ENCODE data around the gene STAU1.
"Not testable (repeated sequence)": the region's sequence is repeated elsewhere in the genome, so short reads cannot be mapped to it uniquely, and the experiment has no call there.

STAU1 gene

GRCh38 chr20:49119988-49120387 lies 68.1 kb downstream of the STAU1 start:
- no peak for DNase-seq (ENCODE audit: low read depth, low spot score)

- DNase-seq (ENCODE audit: low read depth, low spot score) = no peak
These were observed 69.8 kb downstream of the STAU1 start for GRCh38 chr20:49118307-49118706.

GRCh38 chr20:49115564-49115963 lies 72.6 kb downstream of the STAU1 start:
- DNase-seq (ENCODE audit: low read depth, low spot score) = no peak

GRCh38 chr20:49112596-49113274 lies 75.4 kb downstream of the STAU1 start:
- DNase-seq (ENCODE audit: low read depth, low spot score) = no peak

GRCh38 chr20:49110767-49111694 lies 77.1 kb downstream of the STAU1 start:
- no peak for DNase-seq (ENCODE audit: low read depth, low spot score)

GRCh38 chr20:49106328-49106727 lies 81.8 kb downstream of the STAU1 start:
- no peak for DNase-seq (ENCODE audit: low read depth, low spot score)

GRCh38 chr20:49104979-49105547 lies 83.1 kb downstream of the STAU1 start:
- DNase-seq (ENCODE audit: low read depth, low spot score) = not testable (repeated sequence)

- no peak for DNase-seq (ENCODE audit: low read depth, low spot score)
These were observed 83.8 kb downstream of the STAU1 start for GRCh38 chr20:49104365-49104648.

- no peak for DNase-seq (ENCODE audit: low read depth, low spot score)
These were observed 84.3 kb downstream of the STAU1 start for GRCh38 chr20:49103647-49104364.

- no peak for DNase-seq (ENCODE audit: low read depth, low spot score)
These were observed 85.1 kb downstream of the STAU1 start for GRCh38 chr20:49103019-49103418.

DNA sequence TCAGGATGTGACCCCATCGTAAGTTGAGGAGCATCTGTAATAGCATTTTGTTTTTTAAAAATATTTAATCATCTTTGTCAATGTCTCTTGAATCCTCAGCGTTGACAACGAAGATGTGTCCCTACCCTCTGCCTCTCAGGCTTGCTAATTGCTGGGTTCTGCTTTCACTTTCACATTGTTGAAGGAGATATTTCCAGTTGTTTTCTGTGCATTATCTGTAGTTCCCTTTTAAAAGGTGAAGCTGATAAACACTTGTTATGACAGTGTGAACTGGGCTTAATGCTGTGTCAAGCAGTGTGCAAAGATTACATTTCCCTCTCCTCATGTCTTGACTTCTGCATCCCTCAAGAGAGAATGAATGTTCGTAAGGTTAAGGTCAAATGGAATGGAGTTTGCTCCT lies 87.2 kb downstream of the STAU1 start:
- no peak for DNase-seq (ENCODE audit: low read depth, low spot score)

GRCh38 chr20:49100292-49100691 lies 87.8 kb downstream of the STAU1 start:
- DNase-seq (ENCODE audit: low read depth, low spot score) = not testable (repeated sequence)

- DNase-seq (ENCODE audit: low read depth, low spot score) = no peak
These were observed 89.1 kb downstream of the STAU1 start for GRCh38 chr20:49099011-49099410.

DNA sequence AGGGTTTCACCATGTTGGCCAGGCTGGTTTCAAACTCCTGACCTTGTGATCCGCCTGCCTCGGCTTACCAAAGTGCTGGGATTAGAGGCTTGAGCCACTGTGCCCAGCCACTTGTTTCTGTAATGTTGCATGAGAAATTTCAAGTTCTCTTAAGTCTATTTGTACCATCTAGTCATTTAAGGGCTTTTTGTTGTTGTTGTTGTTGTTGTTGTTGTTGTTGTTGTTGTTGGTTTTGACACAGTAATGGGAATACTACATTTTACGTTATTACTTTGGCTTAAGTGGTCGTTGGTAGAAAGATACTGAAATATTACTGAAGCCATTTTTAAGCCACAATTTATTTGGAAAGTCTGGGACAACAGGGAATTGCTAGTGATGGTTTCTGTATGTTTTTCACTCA lies 90.0 kb downstream of the STAU1 start:
- no peak for DNase-seq (ENCODE audit: low read depth, low spot score)

DNA sequence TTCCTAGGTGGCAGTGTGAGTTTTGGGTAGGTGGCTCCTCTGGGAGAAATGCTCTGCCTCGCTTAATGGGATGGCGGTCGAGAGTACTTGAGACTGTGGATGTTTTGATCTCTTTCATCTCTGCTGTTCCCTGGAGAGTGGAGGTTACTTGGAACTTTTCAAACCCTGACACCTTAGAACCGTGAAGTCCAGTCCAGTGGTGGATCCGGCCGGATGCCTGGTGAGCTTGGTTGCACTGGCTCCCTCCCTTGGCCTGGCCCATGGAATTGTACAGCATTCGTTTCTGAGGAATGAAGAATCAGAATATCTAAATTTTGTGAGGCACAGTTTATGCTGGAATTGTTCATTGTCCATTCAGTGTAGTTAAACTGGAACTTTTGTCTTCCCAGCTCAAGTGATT lies 91.0 kb downstream of the STAU1 start:
- DNase-seq (ENCODE audit: low read depth, low spot score) = no peak

GRCh38 chr20:49096203-49096730 lies 91.9 kb downstream of the STAU1 start:
- no peak for DNase-seq (ENCODE audit: low read depth, low spot score)

DNA sequence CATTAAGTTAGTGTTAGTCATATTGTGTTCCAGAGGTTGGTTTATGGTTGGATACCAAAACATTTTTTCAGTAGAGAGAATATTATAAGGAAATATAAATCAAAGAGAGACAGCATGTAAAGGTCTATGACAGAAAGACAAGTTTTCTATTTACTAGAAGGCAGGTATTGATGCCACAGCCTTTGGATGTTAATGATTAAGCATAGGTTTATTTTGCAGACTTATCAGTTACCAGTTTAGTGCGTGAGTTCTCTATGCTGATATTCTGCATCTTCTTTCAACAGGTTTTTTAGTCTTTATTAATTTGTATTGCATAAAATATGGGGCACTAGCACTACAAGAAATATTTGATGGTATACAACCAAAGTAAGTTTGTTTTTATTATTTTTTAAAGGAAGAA lies 96.4 kb downstream of the STAU1 start:
- DNase-seq (ENCODE audit: low read depth, low spot score) = no peak

DNA sequence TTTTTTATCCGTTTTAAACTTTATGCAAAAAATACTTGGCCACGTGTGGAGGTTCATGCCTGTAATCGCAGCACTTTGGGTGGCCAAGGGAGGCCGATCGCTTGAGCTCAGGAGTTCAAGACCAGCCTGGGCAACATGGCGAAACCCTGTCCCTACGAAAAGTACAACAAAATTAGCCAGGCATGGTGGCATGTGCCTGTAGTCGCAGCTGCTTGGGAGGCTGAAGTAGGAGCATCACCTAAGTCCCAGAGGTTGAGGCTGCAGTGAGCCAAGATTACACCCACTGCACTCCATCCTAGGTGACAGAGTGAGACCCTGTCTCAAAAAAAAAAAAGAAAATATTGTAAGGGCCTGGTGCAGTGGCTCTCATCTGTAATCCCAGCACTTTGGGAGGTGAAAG lies 97.0 kb downstream of the STAU1 start:
- DNase-seq (ENCODE audit: low read depth, low spot score) = no peak

GRCh38 chr20:49082295-49082694 lies 105.8 kb downstream of the STAU1 start:
- DNase-seq (ENCODE audit: low read depth, low spot score) = not testable (repeated sequence)

- no peak for DNase-seq (ENCODE audit: low read depth, low spot score)
These were observed 109.8 kb downstream of the STAU1 start for GRCh38 chr20:49078310-49078709.

GRCh38 chr20:49074521-49074920 lies 113.6 kb downstream of the STAU1 start:
- no peak for DNase-seq (ENCODE audit: low read depth, low spot score)
